Testis (tissue), 3 donors: ENCODE data around the gene THPO. TPM values are rescaled to one million over a fixed set of nuclear protein-coding genes. Genes with fewer than 3 reads are reported as not detected.
A peak's percentile ranks its signal among the peaks of the same experiment; 100 is the strongest.

Experiments
- DNase-seq: peaks from one replicate; pipeline ENCODE4 v3.0.0-alpha.2; 2019
- H3K27ac ChIP-seq, 2 donors: fragments of 200-600 bp; sonication (generic); one replicate each; pipeline ENCODE4 v1.5.1; 2019
- H3K27me3 ChIP-seq: fragments of 200-600 bp; sonication (generic); one replicate; pipeline ENCODE4 v1.5.1; 2019
- H3K36me3 ChIP-seq: fragments of 200-600 bp; sonication (generic); one replicate; pipeline ENCODE4 v1.5.1; 2017; ENCODE audit warnings: low read depth; ENCODE audit errors: missing control alignments
- H3K4me1 ChIP-seq: fragments of 200-600 bp; sonication (generic); one replicate; pipeline ENCODE4 v1.5.1; 2019
- H3K4me3 ChIP-seq, 2 donors: fragments of 200-600 bp; sonication (generic); one replicate each; pipeline ENCODE4 v1.5.1; 2017 to 2019
- H3K9me3 ChIP-seq: fragments of 200-600 bp; sonication (generic); one replicate; pipeline ENCODE4 v1.5.1; 2017
- CTCF ChIP-seq, 3 experiments: fragments of 450-650 bp in 2 of 3; fragments of 200-600 bp in 1 of 3; sonication (generic) in 1 of 3; IDR thresholded peaks; one replicate each; pipeline ENCODE4 v1.5.1; 2016 to 2019; ENCODE audit warnings: antibody characterized with exemption in 3 of 3, mild to moderate bottlenecking in 2 of 3, moderate library complexity in 1 of 3
- POLR2A ChIP-seq: fragments of 450-650 bp; IDR thresholded peaks from one replicate; pipeline ENCODE4 v1.6.1; 2017; ENCODE audit warnings: antibody characterized with exemption, mild to moderate bottlenecking, moderate library complexity
- WGBS, 2 donors: methylation state at CpG; one replicate each; pipeline ENCODE4 v1.1.5; 2018; 5-methylcytosine and 5-hydroxymethylcytosine counted together
- intact Hi-C: fragments of 100-400 bp; cut with DNase I; formaldehyde crosslinking; loops from one replicate; pipeline ENCODE4 v1.15.1; 2023; ENCODE audit warnings: low total_unique reads
- polyA plus RNA-seq: library from polyadenylated mRNA; stranded (reverse); fragments of 350-450 nt; fragmentation: Illumina TruSeq; extraction: RNeasy Lipid Tissue Mini Kit (QIAGEN cat#74804); gene quantifications from one replicate; pipeline ENCODE4 v1.2.3, GENCODE V29; 2014; ENCODE audit warnings: low read depth, low replicate concordance; ENCODE audit not compliant: insufficient read depth
- total RNA-seq, 2 donors: library from RNA; depleted of rRNA; stranded (reverse); fragments of >200 nt; gene quantifications; one replicate each; pipeline ENCODE4 v1.2.3, GENCODE V29; 2016

THPO gene
- total and polyA plus RNA-seq, 3 donors from 2014 or later, result 0.71 to 7.6 (median 0.93) TPM

- no peaks in the 10 kb centered on the region for H3K36me3 ChIP-seq
- DNase-seq, result no peak
- 45 to 58% methylated on average over 3 of the region's 3 CpGs for WGBS, 2 donors
Observed at GRCh38 chr3:184368586-184369183, 9.3 kb downstream of the THPO start.

GRCh38 chr3:184368116-184368515 lies 9.9 kb downstream of the THPO start:
- Histone ChIP-seq H3K9me3 (no peaks in the 10 kb centered on the region), H3K27me3 (no peaks in the 10 kb centered on the region), H3K36me3 (no peaks in the 10 kb centered on the region), H3K27ac (no peak overlapping the region), H3K4me3 (no peak overlapping the region), H3K4me1 (peaks cover 18% of the 10 kb centered on the region)
- intact Hi-C loops, result loop anchor here (10.0 kb wide), 1 partner anchor 53 kb away; the partner anchor contains the start of gene EIF4G1
- no peak for DNase-seq
- TF ChIP-seq CTCF (IDR thresholded peaks at IDR 0.05) (no peak), POLR2A (no peak)
- WGBS, 2 donors, result 72 to 81% methylated on average over 8 to 9 of the region's 9 CpGs

More at GRCh38 chr3:184368586-184369183, 9.3 kb downstream of the THPO start:
- Histone ChIP-seq H3K27ac (no peak overlapping the region), H3K4me3 (no peak overlapping the region), H3K27me3 (no peaks in the 10 kb centered on the region), H3K9me3 (no peaks in the 10 kb centered on the region), H3K4me1 (peaks cover 16% of the 10 kb centered on the region)
- intact Hi-C loops, result loop anchor here (10.0 kb wide), 1 partner anchor 54 kb away; the partner anchor contains the start of gene EIF4G1
- TF ChIP-seq POLR2A (no peak), CTCF (IDR thresholded peaks at IDR 0.05) (no peak)

GRCh38 chr3:184366619-184367289 lies 11.3 kb downstream of the THPO start:
- Histone ChIP-seq H3K4me1 (peaks cover 15% of the 10 kb centered on the region), H3K36me3 (no peaks in the 10 kb centered on the region), H3K9me3 (no peaks in the 10 kb centered on the region), H3K27me3 (no peaks in the 10 kb centered on the region), H3K4me3 (no peak overlapping the region), H3K27ac (no peak overlapping the region)
- no peak for DNase-seq
- TF ChIP-seq CTCF (IDR thresholded peaks at IDR 0.05), result no peak
- no peak for TF ChIP-seq POLR2A
- WGBS, 2 donors, result 86 to 87% methylated on average over 5 of the region's 5 CpGs
- intact Hi-C loops, result loop anchor here (10.0 kb wide), 1 partner anchor 52 kb away; the partner anchor contains the start of gene EIF4G1

GRCh38 chr3:184362668-184363546 lies 15.1 kb downstream of the THPO start:
- H3K27ac ChIP-seq, result peak overlapping the region; percentile 96 to 98
- 0 to 1% methylated on average over 32 to 60 of the region's 68 CpGs for WGBS, 2 donors
- intact Hi-C loops, result loop anchor here (10.0 kb wide), 1 partner anchor 48 kb away; the partner anchor contains the start of gene EIF4G1
- H3K4me1 ChIP-seq, result peaks cover 39% of the 10 kb centered on the region
- DNase-seq, result peak; percentile 96
- no peaks in the 10 kb centered on the region for H3K36me3 ChIP-seq
- H3K4me3 ChIP-seq, result peak overlapping the region; percentile 85 to 86
- H3K27me3 ChIP-seq, result no peaks in the 10 kb centered on the region
- TF ChIP-seq POLR2A (peak; percentile 67), CTCF (IDR thresholded peaks at IDR 0.05) (peak; percentile 37 to 55 (median 48))
- no peaks in the 10 kb centered on the region for H3K9me3 ChIP-seq
